Astrocyte (in vitro differentiated cells and primary cell): ENCODE results near the gene TYMS. TPM values are rescaled to one million over a fixed set of nuclear protein-coding genes. Genes with fewer than 3 reads are reported as not detected.

Experiments used
- DNase-seq: peaks from one replicate; pipeline ENCODE4 v3.0.0-alpha.2; 2010; ENCODE audit warnings: low read depth
- FAIRE-seq: peaks from 2 replicates; lab custom pipeline; 2011; peaks lifted over from hg19 to GRCh38; lab: Jason Lieb, UNC
- H2AFZ ChIP-seq: 2 replicates; pipeline ENCODE4 v1.6.0; 2012; ENCODE audit warnings: low read depth, low read length, inconsistent platforms
- H3K27ac ChIP-seq: 2 replicates; pipeline ENCODE4 v1.5.1; 2011; ENCODE audit warnings: low read depth, low read length, inconsistent platforms
- H3K27me3 ChIP-seq: 2 replicates; pipeline ENCODE4 v1.6.0; 2011; ENCODE audit warnings: low read length, inconsistent platforms; ENCODE audit not compliant: insufficient read depth
- H3K36me3 ChIP-seq: 2 replicates; pipeline ENCODE4 v1.5.1; 2011; ENCODE audit warnings: low read length, inconsistent platforms; ENCODE audit not compliant: insufficient read depth
- H3K4me1 ChIP-seq: 2 replicates; pipeline ENCODE4 v1.5.1; 2011; ENCODE audit warnings: low read length, inconsistent platforms; ENCODE audit not compliant: insufficient read depth
- H3K4me2 ChIP-seq: 2 replicates; pipeline ENCODE4 v1.6.0; 2012; ENCODE audit warnings: low read length, inconsistent platforms
- H3K4me3 ChIP-seq: 2 replicates; pipeline ENCODE4 v1.5.1; 2011; ENCODE audit warnings: low read depth, mild to moderate bottlenecking, low read length, inconsistent platforms; ENCODE audit not compliant: insufficient read depth
- H3K79me2 ChIP-seq: 2 replicates; pipeline ENCODE4 v1.6.0; 2012; ENCODE audit warnings: mild to moderate bottlenecking, low read length, inconsistent platforms; ENCODE audit not compliant: insufficient read depth
- H3K9ac ChIP-seq: 2 replicates; pipeline ENCODE4 v1.6.0; 2012; ENCODE audit warnings: mild to moderate bottlenecking, low read length, inconsistent platforms
- H3K9me3 ChIP-seq: 2 replicates; pipeline ENCODE4 v1.5.1; 2012; ENCODE audit warnings: low read depth, mild to moderate bottlenecking, low read length, inconsistent platforms; ENCODE audit not compliant: insufficient read depth
- H4K20me1 ChIP-seq: 2 replicates; pipeline ENCODE4 v1.6.0; 2012; ENCODE audit warnings: low read length, inconsistent platforms; ENCODE audit not compliant: insufficient read depth
- H3K27ac Mint-ChIP-seq: one replicate; pipeline ENCODE4 v1.8.0; 2021; ENCODE audit warnings: mild to moderate bottlenecking, mixed read lengths; ENCODE audit not compliant: unreplicated experiment
- H3K27me3 Mint-ChIP-seq: one replicate; pipeline ENCODE4 v1.8.0; 2021; ENCODE audit warnings: low read depth, mixed read lengths; ENCODE audit not compliant: unreplicated experiment
- H3K36me3 Mint-ChIP-seq: one replicate; pipeline ENCODE4 v1.8.0; 2021; ENCODE audit warnings: low read depth, mixed read lengths; ENCODE audit not compliant: unreplicated experiment
- H3K4me1 Mint-ChIP-seq: one replicate; pipeline ENCODE4 v1.8.0; 2021; ENCODE audit warnings: low read depth, mixed read lengths; ENCODE audit not compliant: unreplicated experiment
- H3K4me3 Mint-ChIP-seq: one replicate; pipeline ENCODE4 v1.8.0; 2021; ENCODE audit warnings: mild to moderate bottlenecking, moderate library complexity, mixed read lengths; ENCODE audit not compliant: unreplicated experiment
- H3K9me3 Mint-ChIP-seq: one replicate; pipeline ENCODE4 v1.8.0; 2021; ENCODE audit warnings: mild to moderate bottlenecking, mixed read lengths; ENCODE audit not compliant: unreplicated experiment
- EZH2 ChIP-seq: IDR thresholded peaks from 2 replicates; pipeline ENCODE4 v1.6.1; 2012; ENCODE audit warnings: mild to moderate bottlenecking, low read length, inconsistent platforms; ENCODE audit not compliant: insufficient read depth
- total RNA-seq: library from RNA; stranded (reverse); gene quantifications from 2 replicates; pipeline ENCODE4 v1.2.1, GENCODE V29; 2021
- TF ChIP-seq, protein P1 (sequence below): IDR thresholded peaks from 2 replicates; pipeline ENCODE4 v1.5.1; 2011; ENCODE audit warnings: low read depth, mild to moderate bottlenecking, inconsistent platforms, low read length, moderate library complexity; ENCODE audit not compliant: insufficient read depth

The TYMS gene
- total RNA-seq, 1 donor from 2014 or later = 38.7 TPM

DNA sequence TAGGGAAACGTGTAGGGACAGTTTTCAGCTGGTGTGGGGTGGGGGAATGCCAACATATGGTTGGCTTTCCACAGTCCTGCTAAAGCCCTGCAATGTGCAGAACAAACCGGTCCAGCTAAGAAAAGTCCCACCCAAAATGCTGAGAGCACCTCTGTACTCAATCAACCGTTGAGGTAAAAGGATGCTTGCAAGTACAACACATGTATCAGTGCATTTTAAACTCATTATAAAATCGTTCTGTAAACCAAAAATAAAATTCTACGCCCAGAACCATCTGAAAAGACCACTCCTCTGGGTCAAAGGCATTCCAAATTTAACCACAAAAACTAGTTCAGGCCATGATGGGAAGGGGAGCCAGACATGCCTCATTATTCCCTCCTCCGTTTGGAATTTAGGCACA is 2.0 kb upstream of the TYMS start:
- Histone ChIP-seq H3K79me2 (peaks cover 21% of the 10 kb centered on the region), H3K36me3 (peaks cover 4% of the 10 kb centered on the region), H3K9me3 (no peaks in the 10 kb centered on the region), H3K27ac (no peak overlapping the region), H4K20me1 (peaks cover 3% of the 10 kb centered on the region), H3K4me3 (no peak overlapping the region), H3K4me1 (peaks cover 4% of the 10 kb centered on the region), H3K9ac (no peak overlapping the region), H3K27me3 (no peaks in the 10 kb centered on the region), H2AFZ (no peak overlapping the region), H3K4me2 (no peak overlapping the region)
- Mint-ChIP-seq H3K27ac (no peak overlapping the region), H3K4me3 (no peak overlapping the region), H3K36me3 (peaks cover 9% of the 10 kb centered on the region), H3K9me3 (peaks cover 2% of the 10 kb centered on the region), H3K4me1 (peaks cover 2% of the 10 kb centered on the region), H3K27me3 (no peaks in the 10 kb centered on the region)
- TF ChIP-seq, protein P1, sequence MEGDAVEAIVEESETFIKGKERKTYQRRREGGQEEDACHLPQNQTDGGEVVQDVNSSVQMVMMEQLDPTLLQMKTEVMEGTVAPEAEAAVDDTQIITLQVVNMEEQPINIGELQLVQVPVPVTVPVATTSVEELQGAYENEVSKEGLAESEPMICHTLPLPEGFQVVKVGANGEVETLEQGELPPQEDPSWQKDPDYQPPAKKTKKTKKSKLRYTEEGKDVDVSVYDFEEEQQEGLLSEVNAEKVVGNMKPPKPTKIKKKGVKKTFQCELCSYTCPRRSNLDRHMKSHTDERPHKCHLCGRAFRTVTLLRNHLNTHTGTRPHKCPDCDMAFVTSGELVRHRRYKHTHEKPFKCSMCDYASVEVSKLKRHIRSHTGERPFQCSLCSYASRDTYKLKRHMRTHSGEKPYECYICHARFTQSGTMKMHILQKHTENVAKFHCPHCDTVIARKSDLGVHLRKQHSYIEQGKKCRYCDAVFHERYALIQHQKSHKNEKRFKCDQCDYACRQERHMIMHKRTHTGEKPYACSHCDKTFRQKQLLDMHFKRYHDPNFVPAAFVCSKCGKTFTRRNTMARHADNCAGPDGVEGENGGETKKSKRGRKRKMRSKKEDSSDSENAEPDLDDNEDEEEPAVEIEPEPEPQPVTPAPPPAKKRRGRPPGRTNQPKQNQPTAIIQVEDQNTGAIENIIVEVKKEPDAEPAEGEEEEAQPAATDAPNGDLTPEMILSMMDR = no peak
- no peak for TF ChIP-seq EZH2
- DNase-seq = no peak
- FAIRE-seq = no peak

DNA sequence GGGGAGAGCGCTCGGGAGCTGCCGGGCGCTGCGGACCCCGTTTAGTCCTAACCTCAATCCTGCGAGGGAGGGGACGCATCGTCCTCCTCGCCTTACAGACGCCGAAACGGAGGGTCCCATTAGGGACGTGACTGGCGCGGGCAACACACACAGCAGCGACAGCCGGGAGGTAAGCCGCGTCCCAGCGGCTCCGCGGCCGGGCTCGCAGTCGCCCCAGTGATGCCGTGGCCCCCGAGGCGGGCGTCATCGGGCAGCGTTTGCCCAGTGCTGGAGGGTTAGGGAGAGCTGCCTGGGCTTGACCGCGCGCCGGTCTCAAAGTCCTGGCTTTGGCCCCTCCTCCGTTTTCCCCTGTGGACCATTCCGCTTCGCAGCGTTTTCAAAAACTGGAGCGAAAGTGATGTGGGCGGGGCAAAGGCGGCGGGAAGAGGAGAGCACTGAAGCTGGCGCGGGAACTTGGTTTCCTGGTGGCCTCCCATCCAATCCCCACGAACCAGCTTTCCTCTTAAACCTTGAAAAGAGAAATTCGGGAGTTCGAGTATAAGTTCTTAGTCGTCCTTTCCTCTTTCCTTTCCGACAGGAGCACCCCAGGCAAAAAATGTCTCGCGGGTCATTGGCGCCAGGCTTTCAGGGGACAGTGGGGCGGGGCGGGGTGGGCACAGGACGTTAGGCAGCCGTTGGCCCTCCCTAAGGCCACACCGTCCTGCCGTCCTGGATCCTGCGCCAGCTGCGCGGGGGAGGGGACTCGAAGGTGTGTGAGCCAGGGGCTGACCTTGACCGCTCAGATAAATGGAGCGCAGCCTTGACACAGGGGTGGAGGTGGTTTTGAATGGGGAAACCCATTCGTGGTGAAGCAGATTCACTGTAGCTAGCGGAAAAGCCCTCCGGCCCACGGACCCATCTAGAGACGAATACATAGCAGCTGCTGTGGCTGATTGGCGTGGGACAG is 821 bp downstream of the TYMS start:
- no peak for FAIRE-seq
- peak overlapping the region; percentile 34 for H3K27ac Mint-ChIP-seq
- peak overlapping the region; percentile 93 for H2AFZ ChIP-seq

More for the DNA sequence above, 821 bp downstream of the TYMS start:
- H3K4me2 ChIP-seq = peak overlapping the region; percentile 86
- H3K79me2 ChIP-seq = peaks cover 29% of the 10 kb centered on the region
- H3K9me3 ChIP-seq = peaks cover 4% of the 10 kb centered on the region
- H4K20me1 ChIP-seq = peaks cover 3% of the 10 kb centered on the region
- Mint-ChIP-seq H3K4me3 (peak overlapping the region; percentile 90), H3K27me3 (no peaks in the 10 kb centered on the region), H3K9me3 (peaks cover 2% of the 10 kb centered on the region), H3K4me1 (peaks cover 2% of the 10 kb centered on the region), H3K36me3 (peaks cover 13% of the 10 kb centered on the region)
- peak overlapping the region; percentile 86 for H3K9ac ChIP-seq
- no peaks in the 10 kb centered on the region for H3K27me3 ChIP-seq
- H3K4me1 ChIP-seq = peaks cover 4% of the 10 kb centered on the region
- DNase-seq = peak; percentile 78
- H3K27ac ChIP-seq = peak overlapping the region; percentile 60
- TF ChIP-seq EZH2 = no peak
- TF ChIP-seq, protein P1 = no peak
- peaks cover 10% of the 10 kb centered on the region for H3K36me3 ChIP-seq
- peak overlapping the region; percentile 82 for H3K4me3 ChIP-seq
